Measurements from ENCODE around the gene CABCOCO1.

The CABCOCO1 gene

DNA sequence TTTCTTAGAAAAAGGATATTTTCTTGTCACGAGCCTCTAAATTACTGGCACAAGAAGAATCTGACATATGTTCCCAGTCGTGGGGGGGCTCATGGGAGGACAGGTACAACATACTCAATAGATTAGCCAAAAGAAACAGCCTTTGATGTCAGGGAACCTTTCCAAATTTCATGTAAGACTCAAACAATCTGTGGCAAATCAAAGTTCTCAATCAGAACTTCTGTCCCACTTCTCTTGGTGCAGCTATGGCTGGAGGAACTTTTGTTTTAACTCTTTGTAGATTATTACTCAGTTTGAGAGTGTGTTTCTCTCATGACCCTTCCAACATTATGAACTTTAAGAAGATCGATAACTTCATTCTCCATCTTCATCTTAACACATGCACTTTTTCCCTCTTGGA is 124.4 kb downstream of the CABCOCO1 start:
- DNase-seq, result no peak

GRCh38 chr10:61789031-61789430 is 126.3 kb downstream of the CABCOCO1 start:
- no peak for DNase-seq

- DNase-seq, result no peak
Measured at GRCh38 chr10:61791216-61791615, 128.5 kb downstream of the CABCOCO1 start.

- no peak for DNase-seq
Measured at GRCh38 chr10:61792097-61792716, 129.5 kb downstream of the CABCOCO1 start.

DNA sequence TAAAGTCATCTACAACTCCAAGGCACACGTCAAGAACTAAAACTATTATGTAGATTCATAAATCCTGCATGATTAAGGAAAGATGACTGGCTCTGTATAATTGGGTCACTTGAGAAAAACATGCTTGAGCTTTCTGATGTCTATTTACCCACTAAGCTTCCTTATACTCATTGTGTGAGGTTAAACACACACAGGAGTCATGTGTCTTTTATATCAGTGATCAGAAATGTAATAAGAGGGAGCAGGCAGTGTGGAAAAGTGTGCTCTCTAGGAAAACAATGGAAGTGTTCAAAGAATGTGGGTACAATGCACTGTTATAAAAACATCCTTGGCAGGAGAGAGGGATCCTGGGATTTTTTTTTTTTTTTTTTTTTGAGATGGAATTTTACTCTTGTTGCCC is 130.2 kb downstream of the CABCOCO1 start:
- DNase-seq, result no peak

- DNase-seq, result no peak
Measured at GRCh38 chr10:61793760-61794703, 131.3 kb downstream of the CABCOCO1 start.

GRCh38 chr10:61795147-61795546 is 132.4 kb downstream of the CABCOCO1 start:
- DNase-seq, result no peak

- DNase-seq, result no peak
Measured at GRCh38 chr10:61795551-61795950, 132.8 kb downstream of the CABCOCO1 start.

- DNase-seq, result no peak
Measured at GRCh38 chr10:61796785-61797184, 134.1 kb downstream of the CABCOCO1 start.

DNA sequence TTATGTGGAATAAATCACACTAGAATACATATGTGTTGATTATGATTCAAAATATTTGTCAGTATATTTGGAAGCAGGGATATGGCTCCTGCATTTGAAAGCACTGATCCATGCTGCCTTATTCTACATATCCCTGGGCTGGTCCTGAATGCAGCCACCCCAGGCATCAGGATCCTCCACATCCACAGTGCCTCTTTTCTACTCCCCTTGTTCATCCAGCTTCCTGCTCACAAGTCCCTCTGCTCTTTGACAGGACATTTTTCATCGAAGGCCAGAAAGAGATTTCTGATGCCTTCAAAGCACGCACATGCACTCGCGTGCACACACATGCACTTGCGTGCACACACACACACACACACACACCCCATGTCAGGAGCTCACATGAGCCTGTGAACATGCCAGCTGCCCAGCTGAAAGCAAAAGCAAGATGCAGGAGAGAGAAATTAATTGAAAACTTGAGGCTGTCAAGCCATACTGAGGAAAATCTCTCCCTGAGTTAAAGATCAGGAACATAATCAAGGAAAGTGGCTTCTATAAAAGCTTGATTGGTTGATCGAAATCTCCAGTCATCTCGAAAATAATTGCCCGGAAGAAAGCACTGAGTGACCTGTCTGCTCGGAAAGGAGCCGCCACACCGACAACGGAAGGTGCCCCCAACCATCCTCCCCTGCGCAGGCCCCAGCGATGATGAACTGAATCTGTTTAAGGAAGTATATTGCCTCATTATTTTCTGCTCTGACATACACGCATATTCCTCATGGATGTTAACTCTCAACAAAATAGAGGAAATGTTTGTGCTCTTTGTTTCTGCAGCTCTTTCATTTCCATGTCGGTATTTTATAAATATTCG is 134.8 kb downstream of the CABCOCO1 start:
- DNase-seq, result no peak

- DNase-seq, result no peak
Measured at GRCh38 chr10:61798713-61799112, 136.0 kb downstream of the CABCOCO1 start.

GRCh38 chr10:61801484-61801883 is 138.8 kb downstream of the CABCOCO1 start:
- no peak for DNase-seq

- DNase-seq, result no peak
Measured at GRCh38 chr10:61803269-61803668, 140.5 kb downstream of the CABCOCO1 start.

- no peak for DNase-seq
Measured at GRCh38 chr10:61804414-61804813, 141.7 kb downstream of the CABCOCO1 start.

GRCh38 chr10:61805091-61805490 is 142.4 kb downstream of the CABCOCO1 start:
- no peak for DNase-seq

GRCh38 chr10:61810263-61810662 is 147.5 kb downstream of the CABCOCO1 start:
- DNase-seq, result no peak

DNA sequence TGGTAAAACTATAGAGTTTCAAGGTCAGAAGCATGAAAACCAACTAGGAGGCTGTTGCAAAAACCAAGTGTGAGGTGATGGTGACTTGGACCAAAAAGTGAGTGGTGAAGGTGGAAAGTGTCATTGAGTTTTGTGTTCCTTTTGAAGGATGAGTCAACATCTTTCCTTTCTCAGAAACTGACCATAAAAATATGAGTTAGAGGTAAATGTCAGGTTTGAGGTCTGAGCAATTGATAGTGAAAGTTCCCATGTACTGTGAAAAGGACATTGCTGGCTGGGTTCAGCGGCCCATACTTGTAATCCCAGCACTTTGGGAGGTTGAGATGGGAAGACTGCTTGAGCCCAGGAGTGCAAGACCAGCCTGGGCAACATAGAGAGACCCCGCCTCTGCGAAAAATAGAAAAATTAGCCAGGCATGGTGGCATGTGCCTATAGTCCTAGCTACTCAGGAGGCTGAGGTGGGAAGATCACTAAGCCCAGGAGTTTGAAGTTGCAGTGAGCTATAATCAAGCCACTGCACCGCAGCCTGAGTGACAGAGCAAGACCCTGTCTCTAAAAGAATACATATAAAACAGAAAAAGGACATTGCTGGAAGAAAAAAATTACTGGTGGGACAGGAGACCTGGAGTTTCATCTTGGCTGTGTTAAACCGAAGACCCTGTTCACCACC is 149.5 kb downstream of the CABCOCO1 start:
- no peak for DNase-seq

- no peak for DNase-seq
Measured at GRCh38 chr10:61812920-61813319, 150.2 kb downstream of the CABCOCO1 start.

DNA sequence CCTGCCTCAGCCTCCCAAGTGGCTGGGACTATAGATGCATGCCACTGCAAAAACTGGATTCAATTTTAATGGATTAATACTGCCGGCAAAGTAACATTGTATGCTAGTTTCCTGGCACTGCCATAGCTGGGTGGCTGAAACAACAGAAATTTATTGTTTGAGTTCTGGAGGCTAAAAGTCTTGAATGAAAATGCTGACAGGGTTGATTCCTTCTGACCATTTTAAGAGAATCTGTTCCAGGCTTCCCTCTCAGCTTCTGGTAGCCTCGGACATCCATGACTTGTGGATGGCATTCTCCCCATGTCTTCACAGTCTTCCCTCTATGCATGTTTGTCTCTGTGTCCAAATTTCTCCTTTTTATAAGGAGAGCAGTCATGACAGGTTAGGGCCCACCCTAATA is 151.4 kb downstream of the CABCOCO1 start:
- DNase-seq, result no peak

GRCh38 chr10:61815496-61815895 is 152.8 kb downstream of the CABCOCO1 start:
- no peak for DNase-seq

All from C1 segment of cervical spinal cord (tissue), 14 donors.